Glutamatergic neuron (in vitro differentiated cells): ENCODE results near the gene PARP14. TPM values are rescaled to one million over a fixed set of nuclear protein-coding genes. Genes with fewer than 3 reads are reported as not detected.

ENCODE experiments used
- DNase-seq: peaks from one replicate; pipeline ENCODE4 v3.0.0; 2022
- H3K27ac Mint-ChIP-seq: one replicate; pipeline ENCODE4 v1.8.0; 2020; ENCODE audit warnings: mild to moderate bottlenecking, mixed read lengths, inconsistent platforms; ENCODE audit not compliant: unreplicated experiment
- H3K27me3 Mint-ChIP-seq: one replicate; pipeline ENCODE4 v1.8.0; 2020; ENCODE audit warnings: mild to moderate bottlenecking, moderate library complexity, mixed read lengths, inconsistent platforms; ENCODE audit not compliant: unreplicated experiment
- H3K36me3 Mint-ChIP-seq: one replicate; pipeline ENCODE4 v1.8.0; 2020; ENCODE audit warnings: mild to moderate bottlenecking, mixed read lengths, inconsistent platforms; ENCODE audit not compliant: unreplicated experiment
- H3K4me1 Mint-ChIP-seq: one replicate; pipeline ENCODE4 v1.8.0; 2020; ENCODE audit warnings: mild to moderate bottlenecking, low read depth, mixed read lengths, inconsistent platforms; ENCODE audit not compliant: unreplicated experiment
- H3K4me3 Mint-ChIP-seq: one replicate; pipeline ENCODE4 v1.8.0; 2020; ENCODE audit warnings: mild to moderate bottlenecking, mixed read lengths, inconsistent platforms; ENCODE audit not compliant: unreplicated experiment
- H3K9me3 Mint-ChIP-seq: one replicate; pipeline ENCODE4 v1.8.0; 2020; ENCODE audit warnings: mild to moderate bottlenecking, moderate library complexity, mixed read lengths, inconsistent platforms; ENCODE audit not compliant: unreplicated experiment
- CTCF ChIP-seq: fragments of 200-600 bp; sonication (generic); IDR thresholded peaks from one replicate; pipeline ENCODE4 v1.5.0; 2021; ENCODE audit not compliant: partially characterized antibody, unreplicated experiment
- total RNA-seq: library from RNA; stranded (reverse); fragmentation: NEBNext Ultra II Directional; extraction: Animal tissue kit (Norgen Biotek cat#: 25700); gene quantifications from one replicate; pipeline ENCODE4 v1.2.1, GENCODE V29; 2021; ENCODE audit not compliant: unreplicated experiment

Gene PARP14
- total RNA-seq, 1 donor from 2014 or later, result 0.05 TPM

GRCh38 chr3:122661633-122662032 is 19.0 kb upstream of the PARP14 start:
- Mint-ChIP-seq H3K27me3 (peaks cover 2% of the 10 kb centered on the region), H3K27ac (no peak overlapping the region), H3K4me1 (no peaks in the 10 kb centered on the region), H3K36me3 (peaks cover 15% of the 10 kb centered on the region), H3K4me3 (no peak overlapping the region), H3K9me3 (peaks cover 3% of the 10 kb centered on the region)
- TF ChIP-seq CTCF, result no peak
- DNase-seq, result no peak

GRCh38 chr3:122662505-122662904 is 18.1 kb upstream of the PARP14 start:
- H3K27me3 Mint-ChIP-seq, result peaks cover 2% of the 10 kb centered on the region
- peaks cover 1% of the 10 kb centered on the region for H3K9me3 Mint-ChIP-seq
- H3K27ac Mint-ChIP-seq, result no peak overlapping the region
- H3K36me3 Mint-ChIP-seq, result peaks cover 15% of the 10 kb centered on the region
- H3K4me3 Mint-ChIP-seq, result no peak overlapping the region
- no peak for DNase-seq
- no peaks in the 10 kb centered on the region for H3K4me1 Mint-ChIP-seq
- no peak for TF ChIP-seq CTCF

GRCh38 chr3:122665226-122665786 is 15.3 kb upstream of the PARP14 start:
- no peak for TF ChIP-seq CTCF
- Mint-ChIP-seq H3K27ac (no peak overlapping the region), H3K4me3 (no peak overlapping the region), H3K9me3 (peaks cover 1% of the 10 kb centered on the region), H3K4me1 (no peaks in the 10 kb centered on the region), H3K27me3 (no peaks in the 10 kb centered on the region), H3K36me3 (peaks cover 15% of the 10 kb centered on the region)
- no peak for DNase-seq

- H3K27me3 Mint-ChIP-seq, result no peaks in the 10 kb centered on the region
- peaks cover 10% of the 10 kb centered on the region for H3K36me3 Mint-ChIP-seq
- peaks cover 1% of the 10 kb centered on the region for H3K9me3 Mint-ChIP-seq
- no peak for TF ChIP-seq CTCF
- H3K4me1 Mint-ChIP-seq, result no peaks in the 10 kb centered on the region
- no peak for DNase-seq
- no peak overlapping the region for H3K4me3 Mint-ChIP-seq
- no peak overlapping the region for H3K27ac Mint-ChIP-seq
These were observed 14.8 kb upstream of the PARP14 start for GRCh38 chr3:122665881-122666280.

GRCh38 chr3:122668930-122669730 is 11.5 kb upstream of the PARP14 start:
- no peak for DNase-seq
- H3K9me3 Mint-ChIP-seq, result no peaks in the 10 kb centered on the region
- no peaks in the 10 kb centered on the region for H3K36me3 Mint-ChIP-seq
- no peaks in the 10 kb centered on the region for H3K4me1 Mint-ChIP-seq
- TF ChIP-seq CTCF, result no peak
- H3K27me3 Mint-ChIP-seq, result no peaks in the 10 kb centered on the region
- no peak overlapping the region for H3K4me3 Mint-ChIP-seq
- H3K27ac Mint-ChIP-seq, result no peak overlapping the region
